Astrocyte of the cerebellum (primary cell): Measurements from ENCODE around the gene SPECC1L.
"Not testable (repeated sequence)": the region's sequence is repeated elsewhere in the genome, so short reads cannot be mapped to it uniquely, and the experiment has no call there.

ENCODE experiments used
- DNase-seq: peaks from one replicate; pipeline ENCODE4 v3.0.0-alpha.2; 2011; ENCODE audit warnings: low read depth
- H3K4me3 ChIP-seq: 2 replicates; pipeline ENCODE4 v1.5.1; 2011; ENCODE audit warnings: mild to moderate bottlenecking, low read depth, low read length, moderate library complexity
- in situ Hi-C: cut with HindIII; loops from 2 replicates; pipeline ENCODE4 v1.10.0; 2017; ENCODE audit warnings: low sequenced_read_pairs
- TF ChIP-seq, protein P1 (sequence below): IDR thresholded peaks from 2 replicates; pipeline ENCODE4 v1.5.1; 2012; ENCODE audit warnings: low read length, low read depth, moderate library complexity, mild to moderate bottlenecking; ENCODE audit errors: missing control alignments

SPECC1L gene

DNA sequence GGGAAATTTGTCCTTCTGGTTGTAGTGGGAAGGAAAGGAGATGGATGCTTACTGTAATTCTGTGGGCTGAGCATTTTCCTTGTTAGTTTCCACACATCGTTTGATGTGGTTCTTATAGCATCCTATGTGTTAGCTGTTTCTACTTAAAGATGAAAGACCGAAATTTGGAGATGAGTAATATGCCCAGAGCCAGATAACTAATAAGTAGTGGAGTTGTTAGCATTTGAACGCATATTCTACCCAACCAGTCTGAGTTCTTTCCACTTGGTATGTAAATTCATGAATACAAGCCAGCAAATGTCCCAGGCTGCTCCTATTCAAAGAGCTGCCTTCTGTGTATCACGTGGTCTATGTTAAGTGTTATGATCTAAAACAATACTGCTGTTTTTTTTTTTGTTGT, 14.6 kb downstream of the SPECC1L start:
- no peak for DNase-seq
- TF ChIP-seq, protein P1, sequence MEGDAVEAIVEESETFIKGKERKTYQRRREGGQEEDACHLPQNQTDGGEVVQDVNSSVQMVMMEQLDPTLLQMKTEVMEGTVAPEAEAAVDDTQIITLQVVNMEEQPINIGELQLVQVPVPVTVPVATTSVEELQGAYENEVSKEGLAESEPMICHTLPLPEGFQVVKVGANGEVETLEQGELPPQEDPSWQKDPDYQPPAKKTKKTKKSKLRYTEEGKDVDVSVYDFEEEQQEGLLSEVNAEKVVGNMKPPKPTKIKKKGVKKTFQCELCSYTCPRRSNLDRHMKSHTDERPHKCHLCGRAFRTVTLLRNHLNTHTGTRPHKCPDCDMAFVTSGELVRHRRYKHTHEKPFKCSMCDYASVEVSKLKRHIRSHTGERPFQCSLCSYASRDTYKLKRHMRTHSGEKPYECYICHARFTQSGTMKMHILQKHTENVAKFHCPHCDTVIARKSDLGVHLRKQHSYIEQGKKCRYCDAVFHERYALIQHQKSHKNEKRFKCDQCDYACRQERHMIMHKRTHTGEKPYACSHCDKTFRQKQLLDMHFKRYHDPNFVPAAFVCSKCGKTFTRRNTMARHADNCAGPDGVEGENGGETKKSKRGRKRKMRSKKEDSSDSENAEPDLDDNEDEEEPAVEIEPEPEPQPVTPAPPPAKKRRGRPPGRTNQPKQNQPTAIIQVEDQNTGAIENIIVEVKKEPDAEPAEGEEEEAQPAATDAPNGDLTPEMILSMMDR: no peak
- in situ Hi-C loops: no loop called here
- H3K4me3 ChIP-seq: no peak overlapping the region

GRCh38 chr22:24287212-24287611, 16.6 kb downstream of the SPECC1L start:
- H3K4me3 ChIP-seq, in situ Hi-C loops, DNase-seq: not testable (repeated sequence)

- in situ Hi-C loops, H3K4me3 ChIP-seq, DNase-seq: not testable (repeated sequence)
Observed at GRCh38 chr22:24287801-24288200, 17.2 kb downstream of the SPECC1L start.

DNA sequence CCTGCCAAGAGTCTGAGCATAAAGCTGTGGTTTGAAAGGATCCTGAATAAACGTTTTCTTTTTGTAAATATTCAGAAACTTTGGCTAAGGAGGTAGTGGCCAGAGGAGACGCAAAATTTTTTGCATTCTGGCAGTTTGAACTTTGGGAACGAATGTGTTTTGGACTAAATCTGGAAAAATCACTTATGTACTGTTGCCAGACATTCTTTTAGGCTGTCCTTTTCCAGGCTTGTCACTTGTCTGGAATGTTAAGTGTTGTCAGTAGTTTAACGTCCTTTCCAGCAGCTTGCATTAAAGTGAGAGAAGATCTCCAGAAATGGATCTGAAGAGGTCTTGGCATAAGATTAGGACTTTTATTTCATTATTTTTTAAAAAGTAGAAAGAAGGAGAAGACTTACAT, 18.5 kb downstream of the SPECC1L start:
- DNase-seq: peak; percentile 88
- in situ Hi-C loops: no loop called here
- TF ChIP-seq, protein P1: no peak
- H3K4me3 ChIP-seq: no peak overlapping the region

- H3K4me3 ChIP-seq: peak overlapping the region; percentile 5
- no peak for DNase-seq
- TF ChIP-seq, protein P1: no peak
- in situ Hi-C loops: no loop called here
Observed at GRCh38 chr22:24289741-24290163, 19.1 kb downstream of the SPECC1L start.

- in situ Hi-C loops: no loop called here
- no peak for DNase-seq
- TF ChIP-seq, protein P1: no peak
- H3K4me3 ChIP-seq: no peak overlapping the region
Observed at GRCh38 chr22:24290459-24290858, 19.8 kb downstream of the SPECC1L start.

- TF ChIP-seq, protein P1: no peak
- no peak overlapping the region for H3K4me3 ChIP-seq
- in situ Hi-C loops: no loop called here
- no peak for DNase-seq
Observed at GRCh38 chr22:24291515-24292201, 21.0 kb downstream of the SPECC1L start.

DNA sequence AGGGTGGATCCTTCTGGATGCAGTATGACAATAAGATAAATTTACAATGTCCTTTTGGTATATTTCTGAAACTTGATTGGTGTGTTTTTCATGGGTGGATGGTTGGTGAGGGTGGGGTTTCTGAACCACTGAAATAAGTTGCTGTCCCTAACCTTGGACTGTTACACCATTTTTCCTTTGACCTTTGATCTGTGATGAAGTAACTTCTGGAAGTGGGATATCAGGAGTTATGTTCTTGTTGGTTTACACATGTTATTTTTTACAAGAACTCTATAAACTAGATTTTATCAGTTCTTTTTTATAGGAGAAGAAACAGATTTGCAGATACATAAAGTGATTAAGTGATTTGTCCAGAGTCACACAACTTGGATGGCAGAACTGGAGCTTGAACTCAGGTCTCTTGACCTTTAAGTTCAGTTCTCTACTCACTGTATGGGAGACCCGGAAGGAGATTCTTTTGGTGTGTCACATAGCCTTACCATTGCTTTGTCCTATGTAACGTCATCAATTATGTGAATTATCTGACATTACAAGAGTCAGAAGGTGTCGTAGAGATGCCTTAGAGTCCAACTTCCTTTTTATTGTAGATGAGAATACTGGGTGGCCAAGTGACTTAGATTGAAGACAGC, 21.7 kb downstream of the SPECC1L start:
- H3K4me3 ChIP-seq, DNase-seq, in situ Hi-C loops: not testable (repeated sequence)

- DNase-seq, H3K4me3 ChIP-seq, in situ Hi-C loops: not testable (repeated sequence)
Observed at GRCh38 chr22:24294913-24295312, 24.3 kb downstream of the SPECC1L start.

GRCh38 chr22:24298497-24299155, 28.0 kb downstream of the SPECC1L start:
- H3K4me3 ChIP-seq, DNase-seq, in situ Hi-C loops: not testable (repeated sequence)

GRCh38 chr22:24300522-24300921, 29.9 kb downstream of the SPECC1L start:
- DNase-seq, H3K4me3 ChIP-seq, in situ Hi-C loops: not testable (repeated sequence)
